NCI-H1105 treated with DMSO at 0.1 percent for 48 hours (cell line): Measurements from ENCODE around the gene TBCA.
"Not testable (repeated sequence)": the region's sequence is repeated elsewhere in the genome, so short reads cannot be mapped to it uniquely, and the experiment has no call there.

Experiments used
- DNase-seq: peaks from one replicate; lab custom pipeline; 2025; lab: John Stamatoyannopoulos, UW

The TBCA gene

DNA sequence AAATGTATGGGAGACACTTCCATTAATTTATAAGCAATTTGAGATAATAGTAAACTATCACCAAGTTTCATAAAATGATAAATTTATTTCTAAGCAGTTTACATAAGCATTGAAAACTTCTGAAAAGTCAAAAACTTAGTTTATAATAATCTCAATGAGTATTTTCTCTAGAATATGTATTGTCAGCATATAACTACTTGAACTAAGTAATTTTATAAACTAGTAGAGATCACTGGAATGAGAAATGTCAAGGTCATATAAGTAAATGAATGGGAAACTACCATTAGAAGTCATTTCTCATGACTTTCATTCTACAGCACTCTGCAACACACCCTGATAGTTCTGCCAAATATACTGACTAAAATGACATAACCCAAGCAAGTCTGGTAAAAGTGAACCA, 3.4 kb downstream of the TBCA start:
- no peak for DNase-seq

DNA sequence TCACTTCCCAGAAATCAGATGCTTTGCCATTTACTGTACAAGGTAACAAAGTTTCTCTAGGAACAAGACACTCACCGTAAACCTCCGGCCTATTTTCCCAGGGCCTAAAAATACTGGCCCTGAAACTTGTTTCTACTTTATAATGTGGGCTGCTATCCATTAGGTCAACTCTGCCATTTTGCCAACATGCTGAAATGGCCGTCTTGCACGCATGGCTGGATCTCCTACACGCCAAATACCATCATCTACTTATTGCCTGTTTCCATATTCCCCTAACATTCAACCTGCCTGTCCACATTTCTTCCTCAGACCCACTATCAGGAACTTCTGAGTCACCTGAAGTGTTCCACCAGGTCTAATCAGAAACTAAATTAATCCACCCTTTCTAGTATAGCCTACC, 4.7 kb downstream of the TBCA start:
- DNase-seq: no peak

DNA sequence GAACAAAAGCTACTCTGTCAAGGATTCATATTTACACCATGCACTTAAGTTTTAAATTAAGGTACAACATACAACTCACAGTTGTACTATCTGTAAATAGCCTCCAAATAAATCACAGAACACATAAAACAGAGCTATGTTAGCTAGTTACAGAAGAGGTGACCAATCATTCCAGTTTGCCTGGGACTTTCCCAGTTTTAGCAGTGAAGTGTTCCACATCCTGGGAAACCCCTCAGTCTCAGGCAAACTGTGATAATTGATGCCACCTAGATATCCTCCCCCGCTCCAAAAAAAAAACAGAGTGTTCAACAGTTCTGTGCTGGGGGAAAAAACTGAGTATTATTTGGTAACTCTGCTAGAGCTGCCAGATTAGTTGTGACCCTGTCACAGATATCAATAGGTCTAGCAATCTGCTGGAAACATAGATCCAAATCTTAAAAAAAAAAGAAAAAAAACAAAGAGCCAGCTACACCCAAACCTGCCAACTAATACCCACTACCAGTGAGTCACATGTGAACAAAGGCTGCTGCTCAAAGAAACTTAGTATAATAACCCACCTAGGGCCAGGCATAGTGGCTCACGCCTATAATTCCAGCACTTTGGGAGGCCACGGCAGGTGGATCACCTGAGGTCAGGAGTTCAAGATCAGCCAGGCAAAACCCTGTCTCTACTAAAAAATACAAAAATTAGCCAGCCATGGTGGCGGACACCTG, 5.7 kb downstream of the TBCA start:
- no peak for DNase-seq

DNA sequence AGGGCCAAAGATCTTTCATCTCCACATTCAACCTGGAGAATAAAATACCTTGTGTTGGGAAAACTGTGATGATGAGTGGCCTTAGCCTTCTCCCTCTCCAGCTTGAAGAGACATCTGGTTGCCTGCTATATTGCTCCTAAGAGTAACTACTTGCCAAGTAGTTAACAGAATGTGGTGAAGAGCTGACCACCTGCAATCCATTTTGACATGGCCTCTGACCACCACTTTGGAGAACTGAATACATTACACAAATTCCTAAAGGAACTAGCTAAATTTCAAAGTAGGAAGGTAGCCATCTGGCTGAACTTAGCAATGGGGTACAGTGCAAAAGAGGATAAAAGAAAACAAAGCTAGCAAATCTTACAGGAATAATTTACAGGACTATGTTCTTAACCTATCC, 7.2 kb downstream of the TBCA start:
- no peak for DNase-seq

DNA sequence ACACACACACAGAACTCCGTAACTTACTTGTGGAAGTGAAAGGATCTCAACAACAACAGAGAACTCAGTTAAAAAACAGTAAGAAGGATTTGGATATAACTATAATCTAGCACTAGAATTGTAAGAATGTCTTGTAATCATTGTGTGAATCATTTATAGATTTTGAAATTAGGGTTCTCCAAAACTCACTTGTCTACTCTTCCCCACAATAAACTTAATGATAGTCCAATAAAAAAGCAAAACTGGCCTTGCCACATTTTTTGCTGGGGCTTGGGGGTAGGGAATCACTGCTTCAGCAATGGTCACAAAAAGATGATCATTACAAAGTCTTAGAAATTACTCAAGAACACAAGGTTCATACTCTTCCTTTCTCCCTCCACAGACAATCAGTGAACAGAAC, 8.8 kb downstream of the TBCA start:
- no peak for DNase-seq

DNA sequence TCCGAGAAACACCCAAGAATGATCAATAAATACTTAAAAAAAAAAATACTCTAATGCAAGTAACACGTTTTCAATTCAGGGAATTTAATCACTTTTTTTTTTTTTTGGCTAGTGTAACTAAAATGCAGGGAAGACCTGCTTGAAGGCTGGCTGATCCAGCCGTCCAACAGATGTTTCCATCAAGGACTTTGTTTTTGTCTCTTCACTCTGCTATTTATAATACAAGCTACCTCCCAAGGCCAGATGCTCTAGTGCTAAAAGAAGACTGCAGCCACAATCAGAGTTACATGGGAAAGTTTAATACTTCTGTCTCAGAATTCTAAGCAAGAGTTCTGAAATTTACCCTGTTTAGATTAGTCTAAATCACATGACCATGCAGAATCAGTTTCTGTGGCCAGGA, 14.5 kb downstream of the TBCA start:
- DNase-seq: no peak

DNA sequence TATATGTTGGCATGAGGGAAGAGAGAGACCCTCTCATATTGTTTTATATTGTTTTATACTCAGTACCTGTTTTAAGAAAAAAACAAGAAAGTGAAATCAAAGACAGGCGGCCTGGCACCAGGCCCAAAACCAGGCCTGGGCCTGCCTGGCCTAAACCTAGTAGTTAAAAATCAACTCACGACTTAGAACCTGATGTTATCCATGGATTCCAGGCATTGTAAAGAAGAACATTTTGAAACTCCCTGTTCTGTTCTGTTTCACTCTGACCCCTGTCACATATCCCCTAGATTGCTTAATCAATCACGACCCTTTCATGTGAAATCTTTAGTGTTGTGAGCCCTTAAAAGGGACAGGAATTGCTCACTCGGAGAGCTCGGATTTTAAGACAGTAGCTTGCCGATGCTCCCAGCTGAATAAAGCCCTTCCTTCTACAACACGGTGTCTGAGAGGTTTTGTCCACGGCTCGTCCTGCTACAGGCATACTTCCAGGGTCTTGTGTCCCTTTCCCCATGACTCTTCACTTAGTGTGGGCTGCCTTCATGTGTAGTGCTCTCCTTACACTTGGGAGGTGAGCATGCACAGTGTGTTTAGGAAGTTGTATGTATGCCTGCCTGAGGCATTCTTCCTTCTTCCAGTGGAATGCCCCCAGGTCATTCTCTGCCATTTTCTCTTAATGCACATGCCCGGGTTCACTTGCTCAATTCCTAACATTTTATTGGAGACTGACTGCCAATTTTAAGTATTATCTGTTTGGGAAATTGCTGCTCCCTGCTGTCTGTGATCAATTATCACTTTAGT, 17.8 kb downstream of the TBCA start:
- no peak for DNase-seq

DNA sequence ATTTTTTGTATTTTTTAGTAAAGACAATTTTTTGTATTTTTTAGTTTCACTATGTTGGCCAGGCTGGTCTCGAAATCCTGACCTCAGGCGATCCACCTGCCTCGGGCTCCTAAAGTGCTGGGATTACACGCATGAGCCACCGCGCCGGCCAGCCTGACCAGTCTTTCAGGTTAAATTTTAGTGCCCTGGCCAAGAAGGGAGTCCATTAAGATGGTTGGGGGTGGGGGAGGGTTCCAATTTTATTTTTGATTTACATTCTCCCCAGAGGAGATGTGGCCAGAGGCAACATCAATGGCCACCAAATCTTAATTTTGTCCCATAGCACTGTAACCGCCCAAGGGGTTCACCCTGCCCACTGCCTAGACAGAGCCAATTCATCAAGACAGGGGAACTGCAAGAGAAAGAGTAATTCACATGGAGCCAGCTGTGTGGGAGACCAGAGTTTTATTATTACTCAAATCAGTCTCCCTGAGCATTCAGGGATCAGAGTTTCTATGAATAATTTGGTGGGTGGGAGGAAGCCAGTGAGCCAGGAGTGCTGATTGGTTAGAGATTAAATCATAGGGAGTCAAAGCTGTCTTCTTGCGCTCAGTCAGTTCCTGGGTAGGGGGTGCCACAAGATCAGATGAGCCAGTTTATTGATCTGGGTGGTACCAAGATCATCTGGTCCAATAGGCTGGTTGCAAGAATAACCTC, 24.7 kb downstream of the TBCA start:
- no peak for DNase-seq

DNA sequence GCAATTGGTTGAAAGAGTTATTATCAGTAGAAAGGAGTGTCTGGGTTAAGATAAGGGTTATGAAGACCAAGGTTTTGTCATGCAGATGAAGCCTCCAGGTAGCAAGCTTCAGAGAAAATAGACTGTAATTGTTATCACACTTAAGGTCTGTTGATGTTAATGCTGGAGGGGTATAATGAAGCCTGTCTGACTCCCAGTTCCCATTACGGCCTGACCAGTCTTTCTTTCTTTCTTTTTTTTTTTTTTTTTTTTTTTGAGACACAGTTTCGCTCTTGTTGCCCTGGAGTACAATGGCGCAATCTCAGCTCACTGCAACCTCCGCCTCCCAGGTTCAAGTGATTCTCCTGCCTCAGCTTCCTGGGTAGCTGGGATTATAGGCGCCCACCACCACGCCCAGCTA, 25.2 kb downstream of the TBCA start:
- not testable (repeated sequence) for DNase-seq

DNA sequence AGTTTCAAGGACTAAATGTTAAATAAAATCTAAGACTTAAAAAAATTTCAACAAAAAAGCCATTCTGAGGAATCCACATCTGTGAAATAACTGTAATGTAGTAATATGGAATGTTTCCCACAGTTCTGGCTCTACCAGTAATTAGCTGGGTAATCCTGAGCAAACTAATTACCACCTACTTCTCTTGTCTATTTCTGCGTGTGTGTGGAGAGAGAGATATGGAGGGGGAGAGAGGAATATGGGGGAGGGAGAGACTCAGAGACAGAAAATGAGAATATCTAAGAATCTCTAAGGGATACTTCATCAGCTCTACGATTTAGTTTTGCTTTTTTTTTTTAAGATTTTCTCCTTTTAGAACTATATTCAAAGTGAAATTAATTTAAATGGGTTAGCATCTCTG, 28.0 kb downstream of the TBCA start:
- DNase-seq: peak; percentile 3

DNA sequence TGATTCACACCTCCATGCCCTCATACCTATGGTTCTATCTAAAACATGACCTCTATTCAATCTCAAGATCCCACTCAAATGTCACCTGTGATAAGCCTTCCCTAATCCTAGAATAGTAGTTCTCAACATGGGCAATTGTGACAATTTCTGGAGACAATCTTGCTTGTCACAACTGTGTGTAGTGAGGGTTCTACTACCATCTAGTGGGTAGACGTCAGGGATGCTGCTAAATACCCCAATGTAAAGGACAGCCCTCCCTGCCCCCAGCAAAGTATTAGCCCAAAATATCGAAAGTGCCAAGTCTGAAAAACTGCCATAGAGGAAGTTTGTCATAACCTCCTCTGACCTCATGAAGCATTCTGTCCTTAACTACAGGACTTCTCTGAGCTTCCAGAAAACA, 32.0 kb downstream of the TBCA start:
- no peak for DNase-seq

DNA sequence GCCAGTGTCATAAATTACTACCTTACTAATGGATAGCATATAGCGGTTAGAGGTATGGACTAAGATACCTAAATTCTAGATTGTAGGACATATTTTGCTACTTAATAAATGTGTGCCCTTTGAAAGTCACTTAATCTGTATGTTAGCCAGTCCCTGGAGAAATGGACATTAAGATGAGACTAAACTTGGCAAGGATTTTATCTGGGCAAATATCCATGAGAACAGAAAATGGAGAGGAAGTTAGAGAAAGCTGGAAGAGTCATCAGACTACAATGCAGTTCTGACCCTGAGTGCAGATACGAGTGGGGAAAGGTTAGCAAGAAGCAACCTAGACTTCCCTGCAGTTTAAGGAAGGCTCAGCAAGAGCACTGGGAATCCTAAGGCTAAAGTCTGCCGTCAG, 33.0 kb downstream of the TBCA start:
- no peak for DNase-seq

DNA sequence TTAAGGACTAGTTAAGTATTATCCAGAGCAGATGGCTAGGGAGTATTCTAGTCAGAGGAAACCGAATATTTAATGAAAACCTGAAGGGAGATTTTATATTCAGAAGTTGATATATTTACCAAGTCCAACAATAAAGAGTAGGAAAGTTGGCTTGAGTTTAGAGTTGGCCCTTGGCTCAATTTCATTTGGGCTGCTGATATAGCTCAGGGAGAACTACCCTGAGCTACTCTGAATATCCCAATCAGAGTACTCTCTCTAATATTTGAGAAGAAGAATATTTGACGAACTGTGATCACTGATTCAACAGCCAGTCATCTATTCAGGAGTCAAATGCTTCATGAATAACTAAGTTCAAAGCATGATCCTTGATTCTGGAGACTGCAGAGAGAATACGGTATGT, 34.5 kb downstream of the TBCA start:
- no peak for DNase-seq

DNA sequence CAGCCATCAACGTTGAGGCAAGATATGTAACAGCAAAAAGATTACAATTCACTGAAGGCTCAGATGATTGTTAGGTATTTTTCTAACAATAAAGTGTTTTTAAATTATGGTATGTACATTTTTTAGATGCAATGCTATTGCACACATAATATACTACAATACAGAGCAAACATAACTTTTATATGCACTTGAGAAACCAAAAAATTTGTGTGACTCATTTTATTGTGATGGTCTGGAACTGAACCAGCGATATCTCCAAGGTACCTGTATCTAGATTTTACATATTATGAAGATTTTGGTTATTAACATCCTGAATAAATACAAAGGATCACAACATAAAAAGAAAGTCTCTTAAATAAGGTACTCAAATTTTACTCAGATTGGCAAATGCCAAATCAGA, 41.3 kb downstream of the TBCA start:
- no peak for DNase-seq

DNA sequence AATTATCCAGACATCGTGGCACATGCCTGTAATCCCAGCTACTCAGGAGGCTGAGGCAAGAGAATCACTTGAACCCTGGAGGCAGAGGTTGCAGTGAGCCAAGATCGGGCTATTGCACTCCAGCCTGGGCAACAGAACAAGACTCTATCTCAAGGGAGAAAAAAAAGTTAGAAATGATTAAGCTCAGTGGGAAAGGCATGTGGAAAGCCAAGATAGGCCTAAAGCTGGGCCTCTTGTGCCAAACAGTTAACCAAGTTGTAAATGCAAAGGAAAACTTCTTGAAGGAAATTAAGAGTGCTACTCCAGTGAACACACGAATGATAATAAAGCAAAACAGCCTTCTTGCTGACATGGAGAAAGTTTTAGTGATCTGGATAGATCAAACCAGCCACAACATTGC, 43.0 kb downstream of the TBCA start:
- no peak for DNase-seq

DNA sequence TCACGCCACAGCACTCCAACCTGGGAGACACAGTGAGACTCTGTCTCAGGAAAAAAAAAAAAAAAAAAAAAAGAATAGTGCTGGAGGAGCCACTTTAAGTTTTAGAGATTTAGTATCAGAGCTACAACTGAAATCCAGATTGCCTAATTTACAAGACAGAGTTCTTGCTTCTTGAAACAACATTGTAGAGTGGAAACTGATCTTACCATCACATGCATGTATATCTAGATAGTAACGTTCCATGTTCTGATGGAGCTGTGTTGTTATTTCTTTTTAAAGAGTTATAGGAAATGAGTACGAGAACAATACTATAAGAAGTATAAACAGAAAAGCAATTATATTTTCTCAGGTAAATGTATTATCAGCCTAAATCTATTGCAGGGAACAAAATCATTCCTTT, 48.9 kb downstream of the TBCA start:
- no peak for DNase-seq

DNA sequence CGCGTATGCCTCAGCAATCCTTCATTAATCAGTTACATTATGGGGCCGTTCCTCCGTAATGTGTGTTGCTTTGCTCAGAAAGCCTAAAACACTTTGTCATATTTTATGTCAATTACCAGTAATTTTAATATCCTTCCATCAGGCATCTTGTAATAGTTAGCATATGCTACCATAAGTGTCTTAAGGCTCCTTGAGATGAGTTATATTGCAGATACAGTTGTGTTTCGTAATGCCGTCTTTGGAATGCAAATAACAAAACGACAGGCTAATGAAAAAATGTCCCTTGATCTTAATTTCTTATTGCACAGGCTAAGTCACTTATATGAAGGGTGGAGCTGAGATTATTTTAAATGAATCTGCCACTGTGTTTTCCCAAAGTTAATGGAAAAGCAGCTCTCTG, 50.5 kb downstream of the TBCA start:
- DNase-seq: no peak

DNA sequence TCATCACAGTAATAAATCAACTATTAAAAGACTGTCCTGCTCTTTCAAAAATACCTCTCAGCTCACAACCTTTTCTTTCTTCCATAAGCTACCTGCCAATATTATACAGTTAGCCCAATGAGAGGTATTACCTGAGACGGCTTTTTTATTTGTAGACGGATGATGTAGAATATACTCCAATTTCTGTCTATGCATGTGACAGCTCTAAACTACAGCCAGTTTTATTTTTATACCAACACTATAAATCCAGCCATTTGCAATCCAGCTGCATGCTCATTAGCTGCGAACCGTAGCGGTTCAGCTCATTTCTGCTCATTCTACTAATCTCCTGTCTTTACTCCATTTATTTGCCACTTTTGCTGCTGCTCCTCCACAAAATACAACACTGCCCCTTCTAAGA, 51.2 kb downstream of the TBCA start:
- no peak for DNase-seq

DNA sequence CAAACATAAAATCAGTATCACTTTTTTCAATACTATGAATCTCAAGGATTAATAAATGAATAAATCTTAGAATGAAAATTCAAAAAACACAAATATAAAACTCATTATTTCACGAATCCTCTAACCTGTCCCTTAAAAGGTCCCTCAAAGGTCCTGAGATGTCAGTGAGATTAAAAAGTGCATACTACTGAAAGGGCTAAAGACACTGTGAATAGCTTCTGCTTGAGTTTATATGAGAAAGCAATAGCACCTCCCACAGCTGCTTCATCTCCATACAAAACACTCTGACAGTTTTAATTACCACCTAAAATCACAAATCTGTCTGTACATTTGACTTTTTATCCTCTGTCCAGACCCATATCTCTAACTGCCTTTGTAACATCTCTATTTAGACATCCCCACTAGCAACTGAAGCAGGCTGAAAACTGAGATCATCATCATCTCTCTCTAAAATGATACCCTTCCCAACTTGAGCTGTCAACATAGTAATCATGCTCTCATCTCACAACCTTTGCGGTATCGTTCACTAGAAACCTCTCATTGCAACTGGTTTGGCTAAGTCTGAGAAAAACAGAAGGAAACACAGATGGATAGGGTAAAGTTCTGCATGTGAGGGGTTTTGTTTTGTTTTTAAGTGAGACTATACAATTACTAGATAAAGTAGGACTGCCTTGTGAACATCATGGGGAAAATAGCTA, 56.3 kb downstream of the TBCA start:
- no peak for DNase-seq

DNA sequence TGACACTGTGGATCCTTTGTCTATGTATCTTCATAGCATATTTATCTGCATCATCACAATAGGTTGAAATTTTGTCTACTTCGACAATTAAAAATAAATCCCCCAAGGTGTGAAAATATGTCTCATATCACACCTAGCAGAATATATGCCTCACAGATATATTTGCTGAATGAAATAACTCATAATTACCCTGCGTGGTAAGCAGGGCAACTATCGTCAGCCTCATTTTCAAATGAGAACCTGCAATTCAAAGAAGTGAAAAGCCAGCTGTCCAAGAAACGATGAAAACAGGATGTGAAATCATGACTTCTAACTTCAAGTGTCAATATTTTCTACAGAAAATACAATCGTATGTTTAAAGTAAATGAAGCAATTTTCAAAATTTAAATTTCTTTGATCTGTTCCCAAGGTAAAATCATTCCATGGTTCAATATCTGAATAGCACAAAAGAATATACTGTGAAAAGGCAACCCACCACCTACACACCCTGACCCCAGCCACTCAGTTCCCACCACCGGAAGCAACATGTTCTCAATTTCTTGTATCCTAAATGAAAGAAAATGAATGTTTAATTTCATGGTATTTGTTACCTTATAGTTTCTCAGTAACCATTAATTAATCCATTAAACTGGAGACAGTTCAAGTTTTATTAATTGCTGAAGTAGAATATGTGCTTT, 57.1 kb downstream of the TBCA start:
- no peak for DNase-seq

DNA sequence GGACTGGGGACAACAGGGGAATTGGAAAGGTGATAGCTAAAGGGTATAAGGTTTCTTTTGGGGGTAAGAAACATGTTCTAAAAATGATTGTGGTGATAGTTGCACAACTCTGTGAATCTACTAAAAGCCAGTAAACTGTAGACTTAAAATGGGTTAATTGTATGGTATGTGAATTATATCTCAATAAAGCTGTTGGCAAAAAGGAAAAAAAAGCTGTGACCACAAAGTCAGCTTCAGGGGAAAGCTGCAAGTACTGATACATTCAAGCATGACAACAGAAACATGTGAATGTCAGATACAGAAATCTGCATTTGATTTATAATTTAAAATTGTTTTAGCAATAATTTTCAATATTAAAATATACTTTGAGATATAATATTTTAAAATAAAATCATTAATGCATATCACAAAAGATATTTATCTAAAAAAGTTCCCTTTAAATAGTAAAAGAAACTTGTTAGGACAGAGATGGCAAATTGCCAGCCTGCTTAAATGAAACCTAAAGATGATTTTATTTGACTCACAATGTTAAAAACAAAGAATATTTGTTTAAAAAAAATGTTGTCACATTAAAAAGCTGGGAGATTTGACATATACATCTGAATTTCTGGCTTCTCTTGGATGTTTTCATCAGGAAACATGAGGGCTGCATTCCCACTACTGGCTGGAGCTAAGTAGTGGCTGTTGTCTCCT, 66.0 kb downstream of the TBCA start:
- no peak for DNase-seq
